Coronary artery (tissue), 2 donors: ENCODE data around the gene LAGE3.
A peak's percentile ranks its signal among the peaks of the same experiment; 100 is the strongest.

ENCODE experiments used
- DNase-seq: peaks from one replicate; pipeline ENCODE4 v3.0.0-alpha.2; 2017; ENCODE audit warnings: low spot score
- H3K27ac ChIP-seq, 2 donors: fragments of 200-600 bp; sonication (generic); one replicate each; pipeline ENCODE4 v1.5.1; 2016 to 2019
- H3K4me3 ChIP-seq: fragments of 200-600 bp; sonication (generic); 2 replicates; pipeline ENCODE4 v1.5.1; 2016; ENCODE audit warnings: mild to moderate bottlenecking, moderate library complexity
- TF ChIP-seq, protein P1 (sequence below): fragments of 200-600 bp; sonication (generic); IDR thresholded peaks from one replicate; pipeline ENCODE4 v1.5.1; 2019; ENCODE audit warnings: antibody characterized with exemption

The LAGE3 gene, protein sequence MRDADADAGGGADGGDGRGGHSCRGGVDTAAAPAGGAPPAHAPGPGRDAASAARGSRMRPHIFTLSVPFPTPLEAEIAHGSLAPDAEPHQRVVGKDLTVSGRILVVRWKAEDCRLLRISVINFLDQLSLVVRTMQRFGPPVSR

GRCh38 chrX:154478728-154479622 lies at the start of gene LAGE3:
Gene LAGE3 (minus strand): TSS chrX:154479281. CDS start chrX:154478915, 366 bp downstream.
- TF ChIP-seq, protein P1, sequence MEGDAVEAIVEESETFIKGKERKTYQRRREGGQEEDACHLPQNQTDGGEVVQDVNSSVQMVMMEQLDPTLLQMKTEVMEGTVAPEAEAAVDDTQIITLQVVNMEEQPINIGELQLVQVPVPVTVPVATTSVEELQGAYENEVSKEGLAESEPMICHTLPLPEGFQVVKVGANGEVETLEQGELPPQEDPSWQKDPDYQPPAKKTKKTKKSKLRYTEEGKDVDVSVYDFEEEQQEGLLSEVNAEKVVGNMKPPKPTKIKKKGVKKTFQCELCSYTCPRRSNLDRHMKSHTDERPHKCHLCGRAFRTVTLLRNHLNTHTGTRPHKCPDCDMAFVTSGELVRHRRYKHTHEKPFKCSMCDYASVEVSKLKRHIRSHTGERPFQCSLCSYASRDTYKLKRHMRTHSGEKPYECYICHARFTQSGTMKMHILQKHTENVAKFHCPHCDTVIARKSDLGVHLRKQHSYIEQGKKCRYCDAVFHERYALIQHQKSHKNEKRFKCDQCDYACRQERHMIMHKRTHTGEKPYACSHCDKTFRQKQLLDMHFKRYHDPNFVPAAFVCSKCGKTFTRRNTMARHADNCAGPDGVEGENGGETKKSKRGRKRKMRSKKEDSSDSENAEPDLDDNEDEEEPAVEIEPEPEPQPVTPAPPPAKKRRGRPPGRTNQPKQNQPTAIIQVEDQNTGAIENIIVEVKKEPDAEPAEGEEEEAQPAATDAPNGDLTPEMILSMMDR = no peak
- DNase-seq = peak; percentile 93

GRCh38 chrX:154526901-154527675 lies 48.0 kb upstream of the LAGE3 start:
- TF ChIP-seq, protein P1 = no peak
- no peak for DNase-seq
- Histone ChIP-seq H3K4me3 (peak overlapping the region; percentile 57), H3K27ac (peak overlapping the region; percentile 64 to 84)

More at GRCh38 chrX:154478728-154479622, at the start of gene LAGE3:
- peak within 1 kb of the TSS; percentile 60 to 87 for H3K27ac ChIP-seq
- peak within 1 kb of the TSS; percentile 75 for H3K4me3 ChIP-seq

- TF ChIP-seq, protein P1 = no peak
- no peak overlapping the region for H3K4me3 ChIP-seq
- no peak for DNase-seq
- no peak overlapping the region for H3K27ac ChIP-seq
Observed at GRCh38 chrX:154525606-154526490, 46.8 kb upstream of the LAGE3 start.

DNA sequence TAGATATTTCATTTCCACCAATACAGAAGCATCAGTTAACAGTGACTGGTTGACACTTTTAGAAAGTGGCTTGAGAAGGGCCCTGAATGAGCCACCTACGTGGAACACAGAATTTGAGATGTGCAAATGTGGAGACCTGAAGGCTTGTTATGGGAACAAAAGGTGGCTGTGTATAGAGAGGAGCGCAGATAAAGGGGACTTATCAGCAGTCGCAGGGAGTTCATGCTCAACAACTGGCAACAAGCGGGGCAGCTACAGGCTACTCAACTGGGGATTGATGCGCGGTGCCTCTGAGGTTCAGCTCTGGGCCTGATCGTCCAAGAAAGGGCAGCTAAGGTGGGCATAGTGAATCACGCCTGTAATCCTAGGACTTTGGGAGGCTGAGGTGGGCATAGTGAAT lies 40.3 kb upstream of the LAGE3 start:
- TF ChIP-seq, protein P1 = no peak
- no peak overlapping the region for H3K4me3 ChIP-seq
- H3K27ac ChIP-seq = no peak overlapping the region
- no peak for DNase-seq

- Histone ChIP-seq H3K27ac (peak overlapping the region; percentile 48 to 90), H3K4me3 (peak overlapping the region; percentile 78)
- no peak for DNase-seq
- TF ChIP-seq, protein P1 = no peak
Observed at GRCh38 chrX:154517101-154517781, 38.2 kb upstream of the LAGE3 start.

GRCh38 chrX:154516656-154517100 lies 37.6 kb upstream of the LAGE3 start:
- H3K27ac ChIP-seq = peak overlapping the region; percentile 48 to 90
- TF ChIP-seq, protein P1 = no peak
- peak overlapping the region; percentile 78 for H3K4me3 ChIP-seq
- no peak for DNase-seq
